IMR-90 (cell line): ENCODE results near the gene TEAD4. TPM values are rescaled to one million over a fixed set of nuclear protein-coding genes. Genes with fewer than 3 reads are reported as not detected.

Experiments
- ATAC-seq: fragments of 200-7000 bp; cut with Tn5 transposase; 2 replicates; pipeline ENCODE4 v1.9.1; 2020; ENCODE audit warnings: low read depth, mild to moderate bottlenecking, moderate library complexity
- BruUV-seq: library from RNA; stranded (reverse); fragments of 400-500 nt; replicated peaks from 2 replicates; lab custom pipeline; 2021; lab: Mats Ljungman, UMichigan
- CTCF ChIA-PET: fragments of 300-600 bp; formaldehyde crosslinking; extraction: SDS; loops from one replicate; lab custom pipeline; 2021; ENCODE audit warnings: antibody characterized with exemption; lab: Yijun Ruan, JAX
- POLR2A ChIA-PET: fragments of 300-600 bp; sonication (Branson Sonifier 250); formaldehyde crosslinking; loops from one replicate; lab custom pipeline; 2022; ENCODE audit warnings: antibody characterized with exemption; ENCODE audit not compliant: unreplicated experiment; lab: Charles Lee
- DNase-seq: peaks from one replicate; pipeline ENCODE4 v3.0.0; 2013
- H2AFZ ChIP-seq: replicated peaks from 2 replicates; pipeline ENCODE3; 2013; ENCODE audit warnings: low read length, mild to moderate bottlenecking; ENCODE audit not compliant: poor library complexity
- H2AK5ac ChIP-seq: 2 replicates; pipeline ENCODE4 v1.6.1; 2013; ENCODE audit warnings: low read depth, low read length, inconsistent platforms
- H2AK9ac ChIP-seq: replicated peaks from 2 replicates; pipeline ENCODE3; 2013; ENCODE audit warnings: mild to moderate bottlenecking, low read depth, low read length, moderate library complexity; ENCODE audit not compliant: poor library complexity
- H2BK120ac ChIP-seq: 2 replicates; pipeline ENCODE4 v1.6.1; 2013; ENCODE audit warnings: low read depth, low read length, inconsistent platforms
- H2BK15ac ChIP-seq: 3 replicates; pipeline ENCODE4 v1.6.1; 2013; ENCODE audit warnings: low read depth, low read length, inconsistent platforms
- H2BK20ac ChIP-seq: 2 replicates; pipeline ENCODE4 v1.6.1; 2013; ENCODE audit warnings: low read depth, mild to moderate bottlenecking, inconsistent platforms, low read length, moderate library complexity
- H2BK5ac ChIP-seq: 2 replicates; pipeline ENCODE4 v1.6.1; 2013; ENCODE audit warnings: mild to moderate bottlenecking, low read depth, low read length, inconsistent platforms; ENCODE audit not compliant: poor library complexity, severe bottlenecking
- H3K14ac ChIP-seq: replicated peaks from 2 replicates; pipeline ENCODE4 v1.6.1; 2013; ENCODE audit warnings: low read depth, low read length, inconsistent platforms
- H3K18ac ChIP-seq: 2 replicates; pipeline ENCODE4 v1.6.1; 2013; ENCODE audit warnings: low read depth, low read length, control low read depth
- H3K23ac ChIP-seq: 2 replicates; pipeline ENCODE4 v1.6.1; 2013; ENCODE audit warnings: low read depth, low read length, inconsistent platforms
- H3K27ac ChIP-seq: 2 replicates; pipeline ENCODE4 v1.5.1; 2013; ENCODE audit warnings: mild to moderate bottlenecking, control low read depth, low read length; ENCODE audit not compliant: insufficient read depth
- H3K27me3 ChIP-seq: 2 replicates; pipeline ENCODE4 v1.6.1; 2013; ENCODE audit warnings: low read length; ENCODE audit not compliant: control insufficient read depth, insufficient read depth
- H3K36me3 ChIP-seq: 2 replicates; pipeline ENCODE4 v1.6.1; 2013; ENCODE audit warnings: low read length, mixed read lengths; ENCODE audit not compliant: control insufficient read depth, insufficient read depth
- H3K4ac ChIP-seq: 2 replicates; pipeline ENCODE4 v1.6.1; 2013; ENCODE audit warnings: low read depth, low read length, inconsistent platforms
- H3K4me1 ChIP-seq: 2 replicates; pipeline ENCODE4 v1.6.1; 2013; ENCODE audit warnings: low read length, mixed read lengths; ENCODE audit not compliant: control insufficient read depth, insufficient read depth
- H3K4me2 ChIP-seq: 2 replicates; pipeline ENCODE4 v1.6.1; 2013; ENCODE audit warnings: low read depth, mild to moderate bottlenecking, control low read depth, low read length, moderate library complexity
- H3K4me3 ChIP-seq: 2 replicates; pipeline ENCODE4 v1.5.1; 2013; ENCODE audit warnings: low read depth, mild to moderate bottlenecking, control low read depth, low read length, moderate library complexity; ENCODE audit not compliant: insufficient read depth
- H3K56ac ChIP-seq: 2 replicates; pipeline ENCODE4 v1.6.1; 2013; ENCODE audit warnings: low read length, inconsistent platforms; ENCODE audit not compliant: insufficient read depth; ENCODE audit errors: extremely low read depth
- H3K79me1 ChIP-seq, 2 experiments: 2 replicates each; pipeline ENCODE4 v1.6.1; 2013; ENCODE audit warnings: low read length in 2 of 2, inconsistent platforms in 1 of 2, low read depth in 1 of 2
- H3K9ac ChIP-seq: 2 replicates; pipeline ENCODE4 v1.6.1; 2013; ENCODE audit warnings: low read depth, low read length, control low read depth
- H3K9me1 ChIP-seq: 2 replicates; pipeline ENCODE4 v1.6.1; 2013; ENCODE audit warnings: low read length, inconsistent platforms; ENCODE audit not compliant: insufficient read depth
- H3K9me3 ChIP-seq: 2 replicates; pipeline ENCODE4 v1.6.1; 2013; ENCODE audit warnings: low read length; ENCODE audit not compliant: control insufficient read depth, insufficient read depth
- H4K20me1 ChIP-seq: 2 replicates; pipeline ENCODE4 v1.6.1; 2013; ENCODE audit warnings: low read length, inconsistent platforms; ENCODE audit not compliant: insufficient read depth
- H4K5ac ChIP-seq: 2 replicates; pipeline ENCODE4 v1.6.1; 2013; ENCODE audit warnings: mild to moderate bottlenecking, low read depth, low read length, control low read depth
- H4K8ac ChIP-seq, 2 experiments: 2 replicates each; pipeline ENCODE4 v1.6.1; 2013; ENCODE audit warnings: low read depth in 2 of 2, low read length in 2 of 2, control low read depth in 1 of 2, inconsistent platforms in 1 of 2
- H4K91ac ChIP-seq: 2 replicates; pipeline ENCODE4 v1.6.1; 2013; ENCODE audit warnings: low read depth, low read length, inconsistent platforms; ENCODE audit not compliant: insufficient read depth
- BHLHE40 ChIP-seq: fragments of 150-350 bp; IDR thresholded peaks from 2 replicates; pipeline ENCODE4 v1.6.1; 2016; ENCODE audit warnings: mild to moderate bottlenecking, low read depth, low read length
- CEBPB ChIP-seq: IDR thresholded peaks from 2 replicates; pipeline ENCODE4 v1.6.1; 2012; ENCODE audit warnings: low read depth, low read length, improper control_type of control experiment
- CHD1 ChIP-seq: IDR thresholded peaks from 2 replicates; pipeline ENCODE4 v1.6.1; 2012; ENCODE audit warnings: low read depth, low read length, improper control_type of control experiment
- FOS ChIP-seq: fragments of 150-350 bp; IDR thresholded peaks from 2 replicates; pipeline ENCODE4 v1.6.1; 2016; ENCODE audit warnings: low read depth, low read length
- MAFK ChIP-seq: IDR thresholded peaks from 2 replicates; pipeline ENCODE4 v1.6.1; 2012; ENCODE audit warnings: low read depth, low read length, improper control_type of control experiment
- MAZ ChIP-seq: IDR thresholded peaks from 2 replicates; pipeline ENCODE4 v1.6.1; 2012; ENCODE audit warnings: low read depth, mild to moderate bottlenecking, low read length, improper control_type of control experiment, moderate library complexity, borderline replicate concordance
- MXI1 ChIP-seq: IDR thresholded peaks from 2 replicates; pipeline ENCODE4 v1.6.1; 2012; ENCODE audit warnings: low read depth, mild to moderate bottlenecking, low read length, moderate library complexity, borderline replicate concordance
- NFE2L2 ChIP-seq: fragments of 150-350 bp; IDR thresholded peaks from 2 replicates; pipeline ENCODE4 v1.6.1; 2016; ENCODE audit warnings: low read depth, mild to moderate bottlenecking, low read length
- POLR2A ChIP-seq: IDR thresholded peaks from 2 replicates; pipeline ENCODE4 v1.6.1; 2012; ENCODE audit warnings: mild to moderate bottlenecking, low read depth, low read length
- RAD21 ChIP-seq: IDR thresholded peaks from 2 replicates; pipeline ENCODE4 v1.6.1; 2012; ENCODE audit warnings: low read length, improper control_type of control experiment
- RCOR1 ChIP-seq: IDR thresholded peaks from 2 replicates; pipeline ENCODE4 v1.6.1; 2012; ENCODE audit warnings: mild to moderate bottlenecking, low read length, improper control_type of control experiment; ENCODE audit not compliant: insufficient replicate concordance
- RFX5 ChIP-seq: IDR thresholded peaks from 2 replicates; pipeline ENCODE4 v1.8.0; 2012; ENCODE audit warnings: low read depth, mild to moderate bottlenecking, low read length, moderate library complexity
- SMC3 ChIP-seq: fragments of 150-350 bp; IDR thresholded peaks from 2 replicates; pipeline ENCODE4 v1.6.1; 2016; ENCODE audit warnings: low read depth, mild to moderate bottlenecking, antibody characterized with exemption, low read length, moderate library complexity
- WGBS, 2 experiments: methylation state at CpG; one replicate each; pipeline versions ENCODE4 v1.1.5 to v1.1.7; 2013; ENCODE audit warnings: missing lambda C conversion rate in 2 of 2; ENCODE audit not compliant: insufficient read length in 1 of 2; ENCODE audit errors: extremely low coverage in 2 of 2; 5-methylcytosine and 5-hydroxymethylcytosine counted together
- dilution Hi-C: fragments of 300-500 bp; cut with HindIII; formaldehyde crosslinking; loops from one replicate; pipeline ENCODE4 v1.14.3; 2018; ENCODE audit warnings: low sequenced_read_pairs; ENCODE audit not compliant: unreplicated experiment
- in situ Hi-C: fragments of 300-500 bp; cut with MboI; formaldehyde crosslinking; loops from 3 replicates; pipeline ENCODE4 v1.14.3; 2019; ENCODE audit warnings: low sequenced_read_pairs, inconsistent platforms, mixed read lengths
- intact Hi-C: fragments of 100-400 bp; cut with micrococcal nuclease; formaldehyde crosslinking; loops from 2 replicates; pipeline ENCODE4 v1.10.0; 2022
- polyA plus RNA-seq, 3 experiments: library from polyadenylated mRNA; depleted of rRNA; stranded (reverse); fragments of >200 nt; gene quantifications; 2 replicates each; pipeline ENCODE4 v1.2.3, GENCODE V29; 2012; ENCODE audit warnings: low replicate concordance in 1 of 3
- total RNA-seq: library from RNA; depleted of rRNA; stranded (reverse); fragments of >200 nt; gene quantifications from 2 replicates; pipeline ENCODE4 v1.2.3, GENCODE V29; 2012
- TF ChIP-seq, protein P1 (sequence below): conservative IDR thresholded peaks from 2 replicates; pipeline ENCODE4 v1.5.1; 2012; ENCODE audit warnings: mild to moderate bottlenecking, low read depth, low read length, improper control_type of control experiment
- TF ChIP-seq, protein P2 (sequence below): fragments of 150-350 bp; IDR thresholded peaks from 2 replicates; pipeline ENCODE4 v1.6.1; 2017; ENCODE audit warnings: mild to moderate bottlenecking, antibody characterized with exemption, low read length, low read depth
- TF ChIP-seq, protein P3 (sequence below): fragments of 150-350 bp; IDR thresholded peaks from 2 replicates; pipeline ENCODE4 v1.6.1; 2016; ENCODE audit warnings: low read depth, mild to moderate bottlenecking, low read length, moderate library complexity, borderline replicate concordance

TEAD4 gene
- total and polyA plus RNA-seq, 2 of the 4 experiments (the other 2 are of a cell fraction) = 8.8 to 24.9 TPM

DNA sequence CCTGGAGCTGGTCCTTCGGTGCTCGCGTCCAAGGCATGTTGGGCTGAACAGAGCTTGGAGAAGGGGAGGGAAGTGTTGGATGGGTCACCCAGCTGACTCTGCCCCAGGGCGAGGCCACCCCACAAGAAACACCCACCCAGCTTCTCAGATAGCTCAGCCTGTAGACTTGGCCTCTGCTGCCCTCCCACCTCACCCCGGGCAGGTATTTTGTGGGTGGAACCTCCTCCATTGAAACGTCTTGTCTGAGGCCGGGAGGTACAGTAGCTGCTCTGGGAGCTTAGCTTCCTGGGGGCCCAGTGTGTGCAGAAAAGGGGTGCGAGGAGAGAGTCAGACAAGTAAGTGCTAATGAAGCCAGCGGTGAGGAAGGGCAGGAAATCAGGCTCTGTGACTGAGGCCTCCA, 63.2 kb downstream of the TEAD4 start:
- ATAC-seq = no peak
- Histone ChIP-seq H3K4ac (no peak overlapping the region), H3K27me3 (no peaks in the 10 kb centered on the region), H2BK20ac (no peak overlapping the region), H2BK120ac (no peak overlapping the region), H4K5ac (no peak overlapping the region), H3K9ac (no peak overlapping the region), H4K91ac (no peak overlapping the region), H2AFZ (no peak overlapping the region), H2BK15ac (no peak overlapping the region), H3K4me1 (no peaks in the 10 kb centered on the region), H2AK5ac (no peak overlapping the region), H3K9me1 (no peaks in the 10 kb centered on the region), H3K9me3 (no peaks in the 10 kb centered on the region), H4K8ac (no peak overlapping the region), H3K79me1 (no peaks in the 10 kb centered on the region), H2AK9ac (no peak overlapping the region), H3K18ac (no peak overlapping the region), H3K23ac (no peak overlapping the region), H3K4me2 (no peak overlapping the region), H3K36me3 (peaks cover 20% of the 10 kb centered on the region), H3K27ac (no peak overlapping the region), H3K56ac (no peak overlapping the region), H3K4me3 (no peak overlapping the region), H4K20me1 (no peaks in the 10 kb centered on the region; the same call in 1 of the 2 replicates), H3K14ac (no peak overlapping the region), H2BK5ac (no peak overlapping the region)
- no TSS peak for BruUV-seq
- in situ Hi-C loops = no loop called here
- TF ChIP-seq BHLHE40 (no peak), SMC3 (no peak), MAFK (no peak), CHD1 (no peak), FOS (no peak), RCOR1 (no peak), MAZ (no peak), MXI1 (no peak), CEBPB (no peak), NFE2L2 (no peak), RFX5 (no peak), RAD21 (no peak), POLR2A (no peak)
- TF ChIP-seq, protein P1, sequence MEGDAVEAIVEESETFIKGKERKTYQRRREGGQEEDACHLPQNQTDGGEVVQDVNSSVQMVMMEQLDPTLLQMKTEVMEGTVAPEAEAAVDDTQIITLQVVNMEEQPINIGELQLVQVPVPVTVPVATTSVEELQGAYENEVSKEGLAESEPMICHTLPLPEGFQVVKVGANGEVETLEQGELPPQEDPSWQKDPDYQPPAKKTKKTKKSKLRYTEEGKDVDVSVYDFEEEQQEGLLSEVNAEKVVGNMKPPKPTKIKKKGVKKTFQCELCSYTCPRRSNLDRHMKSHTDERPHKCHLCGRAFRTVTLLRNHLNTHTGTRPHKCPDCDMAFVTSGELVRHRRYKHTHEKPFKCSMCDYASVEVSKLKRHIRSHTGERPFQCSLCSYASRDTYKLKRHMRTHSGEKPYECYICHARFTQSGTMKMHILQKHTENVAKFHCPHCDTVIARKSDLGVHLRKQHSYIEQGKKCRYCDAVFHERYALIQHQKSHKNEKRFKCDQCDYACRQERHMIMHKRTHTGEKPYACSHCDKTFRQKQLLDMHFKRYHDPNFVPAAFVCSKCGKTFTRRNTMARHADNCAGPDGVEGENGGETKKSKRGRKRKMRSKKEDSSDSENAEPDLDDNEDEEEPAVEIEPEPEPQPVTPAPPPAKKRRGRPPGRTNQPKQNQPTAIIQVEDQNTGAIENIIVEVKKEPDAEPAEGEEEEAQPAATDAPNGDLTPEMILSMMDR = no peak
- TF ChIP-seq, protein P2, sequence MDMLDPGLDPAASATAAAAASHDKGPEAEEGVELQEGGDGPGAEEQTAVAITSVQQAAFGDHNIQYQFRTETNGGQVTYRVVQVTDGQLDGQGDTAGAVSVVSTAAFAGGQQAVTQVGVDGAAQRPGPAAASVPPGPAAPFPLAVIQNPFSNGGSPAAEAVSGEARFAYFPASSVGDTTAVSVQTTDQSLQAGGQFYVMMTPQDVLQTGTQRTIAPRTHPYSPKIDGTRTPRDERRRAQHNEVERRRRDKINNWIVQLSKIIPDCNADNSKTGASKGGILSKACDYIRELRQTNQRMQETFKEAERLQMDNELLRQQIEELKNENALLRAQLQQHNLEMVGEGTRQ = no peak
- TF ChIP-seq, protein P3, sequence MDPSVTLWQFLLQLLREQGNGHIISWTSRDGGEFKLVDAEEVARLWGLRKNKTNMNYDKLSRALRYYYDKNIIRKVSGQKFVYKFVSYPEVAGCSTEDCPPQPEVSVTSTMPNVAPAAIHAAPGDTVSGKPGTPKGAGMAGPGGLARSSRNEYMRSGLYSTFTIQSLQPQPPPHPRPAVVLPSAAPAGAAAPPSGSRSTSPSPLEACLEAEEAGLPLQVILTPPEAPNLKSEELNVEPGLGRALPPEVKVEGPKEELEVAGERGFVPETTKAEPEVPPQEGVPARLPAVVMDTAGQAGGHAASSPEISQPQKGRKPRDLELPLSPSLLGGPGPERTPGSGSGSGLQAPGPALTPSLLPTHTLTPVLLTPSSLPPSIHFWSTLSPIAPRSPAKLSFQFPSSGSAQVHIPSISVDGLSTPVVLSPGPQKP = no peak
- no CpG with 5 or more reads among the region's 9 CpGs for WGBS, 2 experiments
- POLR2A ChIA-PET = no interaction called here
- intact Hi-C loops = no loop called here
- CTCF ChIA-PET = interaction anchor here (1.1 kb wide), 1 partner anchor 12 kb away, joined by 3 read pairs; no protein-coding TSS in a partner anchor
- dilution Hi-C loops = no loop called here
- DNase-seq = no peak
